ENCODE results near the gene AIG1.
"Not testable (repeated sequence)": the region's sequence is repeated elsewhere in the genome, so short reads cannot be mapped to it uniquely, and the experiment has no call there.

Gene AIG1

DNA sequence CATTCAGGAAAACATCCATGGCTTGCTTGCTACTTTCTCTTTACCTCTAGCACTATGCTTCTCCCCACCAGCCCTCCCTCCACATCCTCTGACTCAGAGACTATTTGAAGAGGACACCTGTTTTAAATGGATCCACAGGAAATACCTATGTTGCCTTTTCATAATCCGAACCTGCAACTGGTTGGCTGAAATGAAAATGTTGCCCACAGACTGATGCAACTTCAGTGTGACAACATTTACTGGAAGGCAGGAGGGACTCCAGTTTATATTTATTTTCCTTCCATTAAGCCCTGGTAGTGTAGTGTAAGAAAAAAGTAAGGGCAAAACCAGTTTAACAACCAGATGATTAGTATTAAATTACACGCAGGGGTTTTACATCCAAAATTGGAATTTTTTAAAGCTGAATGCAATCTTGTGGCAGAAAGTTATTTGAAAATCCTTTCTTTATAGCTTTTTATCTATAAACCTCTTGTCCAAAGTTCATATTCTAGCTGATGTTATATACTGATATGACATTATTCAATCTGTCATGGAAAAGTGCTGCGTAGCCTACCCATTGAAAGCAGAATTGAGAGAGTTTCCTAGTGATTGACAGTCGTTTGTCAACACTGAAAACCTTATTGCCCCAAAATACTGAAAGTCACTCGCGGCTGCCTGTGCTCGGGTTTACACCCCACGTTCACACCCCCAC lies 881 bp upstream of the AIG1 start:
- DNase-seq = peak; percentile 45

DNA sequence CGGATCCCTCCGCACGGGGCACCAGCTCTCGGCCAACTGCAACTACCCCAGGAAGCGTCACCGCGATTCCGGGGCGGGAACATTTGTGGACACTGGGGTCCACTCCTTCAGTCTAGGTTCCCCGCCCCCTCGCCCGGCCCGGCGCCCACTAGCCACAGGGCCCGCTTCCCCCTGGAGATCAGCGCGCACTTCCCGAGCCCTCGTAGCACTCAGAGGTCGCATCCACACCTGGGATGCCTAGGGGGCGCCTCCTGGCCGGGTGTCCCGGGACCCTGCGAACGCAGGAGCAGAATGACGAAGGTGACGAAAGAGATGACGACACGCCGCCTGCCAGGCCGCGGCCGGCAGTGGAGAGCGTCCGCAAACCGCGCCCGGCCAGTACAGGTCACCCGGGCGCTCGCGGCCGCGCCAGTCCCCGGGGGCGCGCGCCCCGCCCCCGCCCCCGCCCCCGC lies 309 bp upstream of the AIG1 start:
- peak; percentile 88 for DNase-seq

DNA sequence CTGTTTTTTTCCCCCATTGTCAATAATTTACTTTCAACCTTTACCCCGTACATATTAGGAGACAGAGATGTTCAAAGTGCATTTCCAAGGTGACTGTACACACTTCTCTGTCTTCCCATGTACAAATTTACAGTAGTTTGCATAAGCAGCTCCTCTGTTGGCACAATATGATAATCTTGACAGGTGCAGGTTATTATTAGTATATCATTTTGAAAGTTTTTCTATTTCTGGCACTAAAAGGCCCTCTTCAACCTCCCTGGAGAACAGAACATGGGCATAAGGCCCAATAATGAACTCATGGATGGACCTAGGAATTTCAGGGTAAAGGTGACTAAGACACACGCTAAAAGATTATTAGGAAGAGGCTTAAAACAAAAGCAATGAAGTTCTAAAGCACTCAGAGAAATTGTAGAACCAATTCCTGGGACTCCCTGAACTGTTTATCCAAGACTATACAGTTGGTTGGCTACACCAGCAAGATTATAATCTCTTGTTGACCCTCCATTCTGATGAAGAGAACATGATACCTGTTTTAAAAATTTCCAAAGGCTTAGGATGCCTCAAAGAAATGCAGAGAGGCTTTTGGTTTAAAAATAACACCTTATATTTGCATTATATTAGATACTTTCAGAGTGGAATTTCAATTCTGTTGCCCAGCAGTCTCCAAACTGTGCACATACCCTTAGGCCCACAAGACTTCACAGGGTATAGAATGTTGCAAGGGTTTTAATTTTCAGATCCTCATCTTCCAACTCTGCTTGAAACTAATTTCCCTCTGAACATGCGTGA lies 1.1 kb downstream of the AIG1 start:
- DNase-seq = no peak

DNA sequence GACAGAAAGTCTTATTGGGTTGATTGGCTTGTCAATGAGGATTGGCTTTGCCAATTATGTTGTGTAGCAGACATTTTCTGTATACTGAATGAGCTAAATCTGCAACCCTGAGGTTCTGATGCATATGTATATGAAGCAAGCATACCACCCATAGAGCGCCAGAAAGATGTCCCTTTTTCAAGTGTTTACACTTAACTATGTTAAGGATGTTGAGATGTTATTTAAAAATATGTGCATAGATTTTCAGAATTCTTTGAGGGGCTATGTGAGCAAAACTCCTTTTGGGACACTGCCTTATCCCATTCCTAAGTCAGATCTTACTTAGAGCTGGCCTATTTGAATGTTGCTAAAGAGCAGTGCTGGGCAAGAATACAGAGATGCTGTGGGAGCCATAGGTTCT lies 1.9 kb downstream of the AIG1 start:
- DNase-seq = no peak

- no peak for DNase-seq
Measured at GRCh38 chr6:143063631-143064030, 2.9 kb downstream of the AIG1 start.

- no peak for DNase-seq
Measured at GRCh38 chr6:143064271-143064670, 3.6 kb downstream of the AIG1 start.

- no peak for DNase-seq
Measured at GRCh38 chr6:143064951-143065683, 4.4 kb downstream of the AIG1 start.

GRCh38 chr6:143068001-143068400 lies 7.3 kb downstream of the AIG1 start:
- no peak for DNase-seq

DNA sequence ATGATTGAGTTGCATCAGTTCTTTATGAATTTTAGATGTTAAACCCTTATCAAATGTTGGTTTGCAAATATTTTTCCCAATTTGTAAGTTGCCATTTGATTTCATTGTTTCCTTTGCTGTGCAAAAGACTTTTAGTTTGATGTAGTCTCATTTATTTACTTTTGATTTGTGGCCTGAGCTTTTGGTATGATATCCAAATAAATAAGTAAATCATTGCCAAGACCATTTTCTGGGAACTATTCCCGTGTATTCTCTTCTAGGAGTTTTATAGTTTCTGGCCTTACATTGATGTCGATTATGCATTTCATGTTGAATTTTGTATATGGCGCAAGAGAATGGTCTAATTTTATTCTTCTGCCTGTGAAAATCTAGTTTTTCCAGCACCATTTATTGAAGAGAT lies 13.4 kb downstream of the AIG1 start:
- no peak for DNase-seq

DNA sequence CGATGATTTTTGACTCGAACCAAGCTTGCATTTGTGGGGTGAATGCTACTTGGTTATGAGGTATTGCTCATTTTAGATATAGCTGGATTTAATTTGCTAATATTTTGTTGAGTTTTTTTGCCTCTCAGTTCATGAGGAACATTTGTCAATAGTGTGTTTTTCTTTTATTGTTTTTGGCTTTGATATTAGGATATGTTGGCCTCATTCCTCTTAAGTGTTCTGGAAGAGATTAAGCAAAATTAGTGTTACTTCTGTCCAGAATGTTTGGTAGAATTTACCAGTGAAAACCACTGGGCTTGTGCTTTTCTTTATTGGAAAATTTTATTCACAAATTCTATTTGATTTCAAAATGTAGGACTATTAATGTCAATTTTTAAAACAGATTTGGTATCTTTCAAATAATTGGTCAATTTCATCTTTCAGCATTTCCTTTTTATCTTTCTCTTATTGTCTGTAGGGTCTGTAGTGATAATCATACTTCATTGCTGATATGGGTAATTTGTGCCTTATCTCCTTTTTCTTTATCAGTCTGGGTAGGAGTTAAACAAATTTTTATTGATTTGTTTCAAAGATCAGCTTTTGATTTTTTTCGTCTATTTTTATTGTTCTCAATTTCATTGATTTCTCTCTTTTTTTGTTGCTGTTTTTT lies 14.1 kb downstream of the AIG1 start:
- no peak for DNase-seq

- DNase-seq = peak; percentile 3
Measured at GRCh38 chr6:143078468-143079324, 18.0 kb downstream of the AIG1 start.

- no peak for DNase-seq
Measured at GRCh38 chr6:143079325-143079640, 18.6 kb downstream of the AIG1 start.

DNA sequence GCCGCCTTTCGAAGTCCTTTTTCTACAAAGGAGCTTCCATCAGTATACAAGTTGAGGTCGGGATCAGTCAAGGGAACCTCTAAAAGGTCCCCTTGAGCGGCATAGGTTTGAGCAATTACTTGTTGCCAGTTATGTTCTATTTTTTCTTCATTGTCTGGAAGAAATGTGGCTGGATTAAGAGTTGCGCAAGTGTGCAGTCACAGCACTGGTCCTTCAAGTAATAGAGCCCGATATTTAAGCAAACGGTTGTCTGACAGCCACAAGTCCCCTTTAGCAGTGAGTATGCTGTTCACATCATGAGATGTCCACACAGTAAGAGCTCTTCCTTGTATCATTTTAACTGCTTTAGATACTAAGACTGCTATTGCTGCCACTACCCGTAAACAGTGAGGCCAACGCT lies 21.6 kb downstream of the AIG1 start:
- not testable (repeated sequence) for DNase-seq

- DNase-seq = not testable (repeated sequence)
Measured at GRCh38 chr6:143084019-143084418, 23.3 kb downstream of the AIG1 start.

DNA sequence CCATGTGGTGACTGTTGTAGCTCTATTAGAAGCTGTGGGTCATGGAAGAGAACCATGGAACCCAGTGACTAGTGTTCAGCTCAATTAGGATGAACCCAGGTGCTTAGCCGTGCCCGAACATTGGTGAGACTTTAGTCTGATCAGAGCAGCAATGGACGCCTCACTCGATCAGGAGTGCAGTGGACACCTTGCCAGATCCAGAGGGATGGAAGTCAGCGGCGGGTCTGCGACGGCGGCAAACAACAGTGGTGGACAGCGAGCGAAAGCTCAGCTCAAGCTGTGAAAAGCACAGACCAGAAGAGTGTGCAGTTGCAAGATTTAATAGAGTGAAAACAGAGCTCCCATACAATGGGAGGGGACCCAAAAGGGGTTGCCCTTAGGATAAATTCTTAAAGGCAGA lies 26.6 kb downstream of the AIG1 start:
- DNase-seq = not testable (repeated sequence)

- DNase-seq = no peak
Measured at GRCh38 chr6:143087856-143088255, 27.2 kb downstream of the AIG1 start.

GRCh38 chr6:143090314-143091044 lies 29.8 kb downstream of the AIG1 start:
- no peak for DNase-seq

DNA sequence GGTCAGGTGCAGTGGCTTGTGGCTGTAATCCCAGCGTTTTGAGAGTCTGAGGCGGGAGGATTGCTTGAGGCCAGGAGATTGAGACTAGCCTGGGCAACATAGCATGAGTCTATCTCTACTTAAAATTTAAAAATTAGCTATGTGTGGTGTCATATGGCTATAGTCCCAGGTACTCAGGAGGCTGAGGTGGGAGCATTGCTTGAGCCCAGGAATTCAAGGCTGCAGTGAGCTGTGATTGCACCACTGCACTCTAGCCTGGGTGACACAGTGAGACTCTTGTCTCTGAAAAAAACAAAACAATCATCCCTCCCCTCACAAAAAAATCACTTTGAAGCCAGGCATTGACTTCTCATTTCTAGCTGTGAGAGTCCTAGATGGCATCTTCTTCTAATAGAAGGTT lies 32.1 kb downstream of the AIG1 start:
- DNase-seq = no peak

GRCh38 chr6:143093290-143093689 lies 32.6 kb downstream of the AIG1 start:
- DNase-seq = no peak

DNA sequence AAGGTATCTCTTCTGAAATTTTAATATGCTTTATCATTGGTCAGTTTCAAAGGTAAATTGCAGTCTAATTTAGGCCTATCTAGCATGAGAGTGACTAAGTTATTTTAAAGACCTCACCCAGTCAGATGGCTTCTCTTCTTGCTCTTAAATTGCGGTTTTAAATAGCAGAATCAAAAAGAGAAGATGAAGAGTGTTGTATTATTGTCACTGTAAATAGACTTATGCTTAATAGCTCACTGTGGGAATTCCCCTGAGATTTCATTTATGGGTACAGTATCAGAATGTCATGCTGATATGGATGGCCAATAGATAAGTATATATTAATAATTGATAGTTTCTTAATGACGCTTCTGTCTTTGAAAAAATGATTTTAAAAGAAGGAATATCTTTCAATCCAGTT lies 35.7 kb downstream of the AIG1 start:
- no peak for DNase-seq

GRCh38 chr6:143097224-143097795 lies 36.6 kb downstream of the AIG1 start:
- DNase-seq = no peak
